Rectal smooth muscle tissue (tissue), 1 donor: ENCODE data around the gene AMZ1.
"Not testable (repeated sequence)": the region's sequence is repeated elsewhere in the genome, so short reads cannot be mapped to it uniquely, and the experiment has no call there.

Experiments used
- H3K27ac ChIP-seq: one replicate; pipeline ENCODE4 v1.7.0; 2013; ENCODE audit warnings: low read depth, low read length, inconsistent platforms
- H3K27me3 ChIP-seq: one replicate; pipeline ENCODE4 v1.7.0; 2013; ENCODE audit warnings: low read length; ENCODE audit not compliant: control insufficient read depth, insufficient read depth
- H3K36me3 ChIP-seq: one replicate; pipeline ENCODE4 v1.7.0; 2013; ENCODE audit warnings: low read length; ENCODE audit not compliant: control insufficient read depth, insufficient read depth
- H3K4me1 ChIP-seq: one replicate; pipeline ENCODE4 v1.7.0; 2013; ENCODE audit warnings: low read length; ENCODE audit not compliant: control insufficient read depth, insufficient read depth
- H3K4me3 ChIP-seq: one replicate; pipeline ENCODE4 v1.7.0; 2013; ENCODE audit warnings: low read length
- H3K9ac ChIP-seq: one replicate; pipeline ENCODE4 v1.7.0; 2013; ENCODE audit warnings: low read length

Gene AMZ1

DNA sequence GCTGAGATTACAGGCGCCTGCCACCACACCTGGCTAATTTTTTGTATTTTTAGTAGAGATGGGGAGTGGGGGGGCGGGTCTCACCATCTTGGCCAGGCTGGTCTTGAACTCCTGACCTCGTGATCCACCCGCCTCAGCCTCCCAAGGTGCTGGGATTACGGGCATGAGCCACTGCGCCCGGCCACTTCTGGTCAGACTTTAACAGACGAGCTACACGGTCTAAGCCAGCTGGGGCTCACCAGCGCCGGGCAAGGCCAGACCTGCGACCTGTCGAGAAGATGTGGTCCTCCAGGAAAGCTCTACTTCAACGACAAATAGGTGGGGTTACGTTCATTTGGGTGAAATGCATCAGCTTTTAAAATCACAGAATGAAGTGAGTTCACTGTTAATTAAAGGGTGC is 36.0 kb downstream of the AMZ1 start:
- not testable (repeated sequence) for H3K27me3 ChIP-seq, H3K4me3 ChIP-seq, H3K9ac ChIP-seq, H3K27ac ChIP-seq, H3K4me1 ChIP-seq
- H3K36me3 ChIP-seq, result peaks cover 11% of the 10 kb centered on the region

DNA sequence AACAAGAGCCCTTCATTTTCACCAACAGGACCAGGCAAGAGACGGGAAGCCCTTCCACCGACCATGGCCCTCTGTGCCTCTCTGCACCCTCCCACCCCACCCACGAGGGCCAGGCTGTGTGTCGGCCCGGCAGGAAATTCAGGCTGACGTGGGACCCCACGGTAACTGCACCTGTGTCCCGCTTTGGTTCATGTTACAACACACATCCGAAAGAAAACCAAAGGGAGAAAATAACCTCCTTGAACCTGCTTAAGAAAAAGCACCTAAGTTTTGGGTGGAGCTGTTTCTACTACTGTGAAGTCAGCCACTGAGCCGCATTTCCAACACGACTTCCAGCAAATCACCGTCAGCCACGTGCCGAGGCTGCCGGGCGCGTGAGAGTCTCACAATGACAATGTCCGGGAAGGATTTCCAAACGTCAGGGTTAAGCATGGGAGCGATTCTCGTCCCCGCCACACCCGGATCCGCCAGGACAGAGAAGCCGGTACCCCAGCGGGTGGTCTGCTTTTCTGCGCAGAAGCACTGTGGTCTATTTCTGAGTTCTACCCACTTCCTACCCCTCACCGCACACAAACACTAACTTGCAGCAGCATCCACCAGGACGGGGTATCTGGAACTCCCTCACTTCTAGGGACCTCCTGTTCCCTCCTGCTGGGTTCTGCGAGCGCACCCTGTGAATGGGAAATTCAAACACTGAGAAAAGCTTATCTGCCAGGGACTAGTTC is 36.6 kb downstream of the AMZ1 start:
- H3K27ac ChIP-seq, result no peak overlapping the region
- H3K4me1 ChIP-seq, result peaks cover 11% of the 10 kb centered on the region
- no peak overlapping the region for H3K4me3 ChIP-seq
- H3K27me3 ChIP-seq, result no peaks in the 10 kb centered on the region
- H3K9ac ChIP-seq, result no peak overlapping the region
- peaks cover 11% of the 10 kb centered on the region for H3K36me3 ChIP-seq

DNA sequence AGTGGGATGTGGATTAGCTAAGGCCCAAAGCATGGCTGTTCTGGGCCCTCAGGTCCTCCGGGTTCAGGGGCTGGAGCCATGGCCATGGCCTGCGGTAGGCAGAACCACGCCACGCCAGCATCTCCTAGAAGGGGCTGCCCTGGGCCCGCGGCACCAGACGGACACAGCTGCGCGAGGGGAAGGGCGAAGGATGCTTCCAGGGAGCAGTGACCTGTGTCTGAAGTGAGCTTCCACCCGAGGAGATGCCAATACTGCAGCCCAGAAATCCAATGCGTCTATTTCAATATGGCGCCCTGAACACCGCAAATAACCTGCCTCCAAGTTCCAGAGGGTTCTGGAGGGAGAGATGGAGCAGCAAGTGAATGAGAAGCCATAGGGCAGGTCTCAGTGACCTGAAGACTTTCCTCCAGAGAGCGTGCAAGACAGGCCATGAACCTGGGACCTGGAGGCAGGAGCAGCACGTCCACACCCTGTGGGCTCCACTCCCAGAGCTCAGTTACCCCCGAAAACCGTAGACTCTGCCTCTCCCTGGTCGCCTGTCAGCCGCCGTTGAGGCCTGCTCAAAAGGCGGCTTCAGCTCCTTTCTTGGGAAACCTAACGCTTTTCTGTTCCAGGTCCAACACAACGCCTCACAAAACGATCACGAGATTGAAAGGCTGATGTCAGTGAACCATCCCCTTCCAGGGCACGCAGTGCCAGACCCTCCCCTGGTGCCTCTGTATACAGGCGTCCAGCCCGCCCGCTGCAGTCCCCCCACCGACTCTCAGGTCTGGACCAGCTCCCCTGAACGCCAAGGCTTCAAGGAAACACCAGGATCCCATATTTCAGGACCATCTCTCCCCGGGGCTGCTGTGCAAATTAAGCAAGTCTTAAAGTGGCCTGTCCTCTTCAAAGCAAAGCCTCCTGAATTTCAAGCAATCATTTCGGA is 37.4 kb downstream of the AMZ1 start:
- Histone ChIP-seq H3K27ac (no peak overlapping the region), H3K36me3 (peaks cover 14% of the 10 kb centered on the region)

DNA sequence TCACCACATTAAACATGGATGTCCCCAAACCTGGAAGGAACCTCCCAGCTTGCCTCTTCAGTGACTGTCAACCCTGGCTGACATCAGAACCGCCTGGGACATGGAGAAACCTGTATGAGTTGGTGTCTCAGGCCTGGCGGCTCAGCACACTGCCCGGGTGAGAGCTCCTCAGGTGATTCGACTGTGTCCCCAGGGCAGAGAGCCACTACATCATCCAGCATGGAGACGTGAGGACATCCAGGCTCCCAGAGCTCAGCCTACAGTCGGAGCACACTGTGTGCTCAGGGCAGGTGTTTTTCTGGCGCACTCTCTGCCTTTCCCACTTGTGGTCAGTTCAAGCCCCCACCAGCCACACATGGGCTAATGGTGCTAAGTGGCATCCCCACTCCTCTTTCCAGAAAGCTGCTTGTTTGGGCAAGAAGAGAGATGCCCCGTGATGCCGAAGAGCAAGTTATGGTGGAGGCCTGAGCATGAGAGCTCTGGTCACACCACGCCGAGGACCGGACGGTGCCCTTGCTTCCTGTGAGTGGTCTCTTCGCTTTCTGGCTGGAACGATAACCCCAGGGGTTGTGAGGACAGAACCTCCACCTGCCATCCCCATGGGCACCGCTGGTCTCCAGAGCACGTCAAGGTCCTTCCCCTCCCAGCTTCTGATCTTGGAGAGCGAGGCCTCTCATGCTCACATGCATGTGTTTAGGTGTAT is 38.5 kb downstream of the AMZ1 start:
- Histone ChIP-seq H3K4me3 (no peak overlapping the region), H3K27ac (no peak overlapping the region), H3K4me1 (peaks cover 17% of the 10 kb centered on the region), H3K27me3 (no peaks in the 10 kb centered on the region), H3K36me3 (peaks cover 17% of the 10 kb centered on the region), H3K9ac (no peak overlapping the region)

More for the DNA sequence above, 37.4 kb downstream of the AMZ1 start:
- Histone ChIP-seq H3K27me3 (no peaks in the 10 kb centered on the region), H3K9ac (no peak overlapping the region), H3K4me1 (peaks cover 17% of the 10 kb centered on the region), H3K4me3 (no peak overlapping the region)

DNA sequence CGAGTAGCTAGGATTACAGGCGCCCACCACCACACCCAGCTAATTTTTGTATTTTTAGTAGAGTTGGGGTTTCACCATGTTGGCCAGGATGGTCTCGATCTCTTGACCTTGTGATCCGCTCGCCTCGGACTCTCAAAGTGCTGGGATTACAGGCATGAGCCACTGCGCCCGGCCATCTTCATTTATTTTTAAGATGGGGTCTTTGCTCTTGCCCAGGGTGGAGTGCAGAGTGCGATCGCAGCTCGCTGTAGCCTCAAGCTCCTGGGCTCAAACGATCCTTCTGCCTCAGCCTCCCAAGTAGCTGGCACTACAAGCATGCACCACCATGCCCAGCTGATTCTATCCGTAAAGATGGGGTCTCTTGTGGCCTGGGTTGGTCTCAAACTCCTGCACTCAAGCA is 39.2 kb downstream of the AMZ1 start:
- peaks cover 17% of the 10 kb centered on the region for H3K4me1 ChIP-seq
- not testable (repeated sequence) for H3K27ac ChIP-seq, H3K27me3 ChIP-seq, H3K9ac ChIP-seq, H3K4me3 ChIP-seq
- H3K36me3 ChIP-seq, result peaks cover 17% of the 10 kb centered on the region

DNA sequence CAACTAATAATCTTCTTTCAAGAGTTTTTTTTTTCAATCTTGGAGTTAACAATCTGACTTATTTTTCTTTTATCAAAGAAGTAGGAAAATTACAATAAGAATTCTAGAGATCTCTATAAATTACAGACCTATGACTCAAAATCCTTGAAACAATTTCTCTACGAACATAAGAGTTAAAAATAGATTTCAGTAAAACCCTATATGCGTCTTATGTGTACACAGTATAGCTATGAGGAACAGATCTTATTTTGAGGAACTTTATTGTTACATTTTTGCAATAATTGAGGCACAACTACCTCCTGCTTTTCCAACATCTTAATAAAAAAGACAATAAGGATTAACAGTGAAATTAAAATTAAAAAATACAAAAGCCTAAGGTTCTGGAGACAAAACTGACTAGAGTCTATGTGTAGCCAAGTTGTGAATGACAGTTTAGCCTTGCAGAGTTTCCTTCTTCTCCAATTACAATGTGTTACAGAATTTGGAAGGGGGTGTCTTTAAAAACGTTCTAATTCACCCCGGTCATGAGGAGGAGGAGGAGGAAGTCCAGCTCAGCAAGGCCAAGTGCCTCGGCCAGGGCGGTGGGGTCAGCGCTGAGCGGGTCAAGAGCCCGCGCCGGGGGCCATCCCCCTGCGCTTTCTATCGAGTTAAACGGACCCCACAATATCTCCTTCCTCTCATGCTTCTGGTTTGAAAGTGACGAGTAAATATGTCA is 40.5 kb downstream of the AMZ1 start:
- H3K4me1 ChIP-seq, result peaks cover 17% of the 10 kb centered on the region
- no peaks in the 10 kb centered on the region for H3K27me3 ChIP-seq
- H3K9ac ChIP-seq, result no peak overlapping the region
- peak overlapping the region; percentile 92 for H3K27ac ChIP-seq
- H3K36me3 ChIP-seq, result peaks cover 14% of the 10 kb centered on the region
- peak overlapping the region; percentile 47 for H3K4me3 ChIP-seq

DNA sequence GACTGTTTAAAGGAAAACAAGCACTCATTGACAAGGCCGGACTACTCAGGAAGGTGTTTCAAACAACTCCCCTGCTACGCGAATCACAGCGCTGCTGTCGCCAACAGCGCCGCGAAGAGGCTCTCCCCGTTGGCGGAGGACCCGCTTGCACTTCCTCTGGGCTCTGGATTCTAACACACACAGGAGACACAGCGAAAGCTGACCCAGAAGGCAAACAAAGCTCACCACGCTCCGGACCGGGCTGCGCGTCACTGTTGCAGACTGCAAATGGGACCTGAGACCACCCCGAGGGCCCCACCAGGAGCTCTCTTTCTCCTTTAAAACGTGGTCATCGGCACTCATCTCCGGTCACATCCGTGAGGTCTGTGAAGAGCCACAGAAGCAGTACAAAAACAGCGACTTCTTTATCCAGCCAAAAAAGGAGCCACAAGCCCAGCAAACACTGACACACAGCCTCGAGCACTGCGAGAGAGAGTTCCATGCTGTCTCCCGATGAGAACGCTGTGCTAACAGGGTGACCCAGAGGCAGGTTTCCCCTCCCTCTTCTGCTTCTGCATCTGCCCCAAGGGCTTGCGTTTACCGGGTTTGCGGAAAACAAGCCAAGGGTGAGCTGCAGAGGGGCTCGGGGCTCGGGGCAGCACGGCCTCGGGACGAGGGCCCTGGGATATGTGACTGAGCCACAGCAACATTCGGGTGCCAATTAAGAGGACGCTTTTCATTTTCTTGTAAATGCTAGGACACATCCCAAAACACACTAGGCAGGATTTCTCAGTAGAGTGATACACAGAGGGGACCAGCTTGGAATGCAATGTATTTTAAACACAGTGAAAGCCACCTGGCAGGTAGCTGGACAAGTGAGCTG is 41.3 kb downstream of the AMZ1 start:
- Histone ChIP-seq H3K4me3 (peak overlapping the region; percentile 47), H3K9ac (no peak overlapping the region), H3K27me3 (no peaks in the 10 kb centered on the region), H3K27ac (peak overlapping the region; percentile 92), H3K4me1 (peaks cover 19% of the 10 kb centered on the region), H3K36me3 (peaks cover 14% of the 10 kb centered on the region)

DNA sequence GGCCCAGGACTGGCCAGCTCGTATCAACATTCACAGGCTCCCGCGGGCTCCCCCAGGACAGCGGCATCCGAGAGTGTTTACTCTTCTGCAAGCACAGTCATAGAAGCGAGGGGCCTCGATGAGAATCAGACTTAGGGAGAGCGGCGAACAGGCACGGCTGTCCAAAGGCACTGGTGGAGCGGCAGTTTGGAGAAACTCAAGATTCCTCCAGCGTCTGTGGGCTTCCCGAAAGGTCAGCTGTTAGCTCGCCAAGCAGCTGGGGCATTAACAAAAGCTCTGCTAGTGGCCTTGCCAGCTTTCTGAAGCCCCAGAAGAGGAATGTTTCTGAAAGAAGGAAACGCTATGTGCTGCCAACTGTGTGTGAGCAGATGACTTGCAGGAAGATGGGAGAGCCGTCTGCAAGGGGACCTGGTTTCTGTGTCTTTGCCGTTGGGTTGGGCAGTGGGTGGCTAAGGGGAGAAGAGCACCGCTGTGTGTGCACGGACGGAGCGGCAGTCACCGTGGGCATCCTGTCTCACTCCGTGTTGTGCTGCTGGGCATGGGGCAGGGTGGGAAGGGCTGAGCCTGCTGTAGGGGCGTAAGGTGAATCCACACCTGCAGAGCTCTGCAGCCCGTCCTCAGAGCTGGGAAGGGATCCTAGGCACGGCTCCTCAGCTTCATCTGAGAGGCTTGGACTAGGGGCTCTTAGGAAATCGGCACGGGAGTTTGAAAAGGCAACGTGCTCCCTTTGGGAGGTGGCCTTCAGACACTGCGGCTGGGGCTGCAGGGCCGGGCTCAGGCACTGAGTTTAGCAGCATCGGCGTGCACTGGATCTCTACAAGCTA is 42.1 kb downstream of the AMZ1 start:
- Histone ChIP-seq H3K36me3 (peaks cover 14% of the 10 kb centered on the region), H3K27ac (peak overlapping the region; percentile 92), H3K4me1 (peaks cover 28% of the 10 kb centered on the region), H3K27me3 (no peaks in the 10 kb centered on the region), H3K9ac (no peak overlapping the region), H3K4me3 (peak overlapping the region; percentile 47)

DNA sequence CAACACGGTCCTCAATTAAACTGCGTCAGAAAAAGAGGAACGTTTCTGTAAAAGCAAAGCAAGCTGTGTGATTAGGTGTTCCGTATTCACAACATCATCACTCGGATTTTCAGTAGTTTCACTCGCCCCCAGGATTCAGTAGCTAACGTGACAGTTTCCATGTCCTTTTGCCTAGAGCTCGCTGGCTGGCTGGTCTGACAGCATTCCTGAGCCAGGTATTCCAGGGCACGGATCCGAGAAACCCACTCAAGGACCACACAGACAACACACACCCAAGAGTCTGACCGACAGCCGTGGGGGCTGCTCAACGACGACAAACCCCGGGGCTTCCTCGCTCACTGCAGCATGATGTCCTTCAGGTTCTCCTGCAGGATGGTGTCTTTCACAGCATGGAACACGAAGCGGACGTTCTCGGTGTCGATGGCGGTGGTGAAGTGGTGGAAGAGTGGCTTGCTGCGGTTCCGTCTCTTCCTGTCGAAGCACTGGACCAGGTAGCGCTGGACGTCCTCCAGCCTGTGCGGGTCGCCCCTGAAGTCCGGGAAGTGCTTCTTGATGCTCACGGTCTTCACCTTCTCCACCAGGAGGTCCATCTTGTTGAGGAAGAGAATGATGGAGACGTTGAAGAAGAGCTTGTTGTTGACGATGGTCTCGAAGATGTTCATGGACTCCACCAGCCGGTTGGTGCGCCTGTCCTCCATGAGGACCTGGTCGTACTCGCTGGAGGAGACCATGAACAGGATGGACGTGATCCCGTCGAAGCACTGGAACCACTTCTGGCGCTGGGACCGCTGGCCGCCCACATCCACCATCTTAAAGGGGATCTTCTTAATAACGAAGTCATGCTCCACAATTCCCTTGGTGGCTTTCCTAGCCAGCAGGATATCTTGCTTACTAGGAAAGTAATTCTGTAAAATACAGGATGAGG is 43.1 kb downstream of the AMZ1 start:
- H3K27ac ChIP-seq, result peak overlapping the region; percentile 92

DNA sequence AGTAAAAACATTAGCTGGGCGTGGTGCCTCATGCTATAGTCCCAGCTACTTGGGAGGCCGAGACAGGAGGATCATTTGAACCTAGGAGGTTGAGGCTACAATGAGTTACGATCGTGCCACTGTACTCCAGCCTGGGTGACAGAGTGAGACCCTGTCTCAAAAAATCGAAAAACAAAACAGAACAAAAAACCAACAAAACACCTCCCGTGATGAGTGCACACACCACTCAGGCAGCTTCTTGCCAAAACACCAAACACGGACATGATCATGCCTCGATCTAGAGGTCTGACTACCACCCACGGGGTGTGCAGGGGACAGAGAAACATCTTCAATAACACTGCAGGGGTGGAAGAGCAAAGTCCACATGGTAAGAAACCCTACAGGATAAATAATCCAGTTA is 44.4 kb downstream of the AMZ1 start:
- peaks cover 10% of the 10 kb centered on the region for H3K36me3 ChIP-seq
- H3K27ac ChIP-seq, result no peak overlapping the region
- H3K27me3 ChIP-seq, result no peaks in the 10 kb centered on the region
- H3K4me3 ChIP-seq, result no peak overlapping the region
- no peak overlapping the region for H3K9ac ChIP-seq
- H3K4me1 ChIP-seq, result peaks cover 34% of the 10 kb centered on the region

More for the DNA sequence above, 43.1 kb downstream of the AMZ1 start:
- no peak overlapping the region for H3K9ac ChIP-seq
- no peaks in the 10 kb centered on the region for H3K27me3 ChIP-seq
- no peak overlapping the region for H3K4me3 ChIP-seq
- peaks cover 34% of the 10 kb centered on the region for H3K4me1 ChIP-seq
- peaks cover 14% of the 10 kb centered on the region for H3K36me3 ChIP-seq
